PC-9 (cell line): ENCODE results near the gene TSC22D2.

Experiments
- EZH2 ChIP-seq: fragments of 200-600 bp; sonication (generic); IDR thresholded peaks from 2 replicates; pipeline ENCODE4 v1.8.0; 2017; ENCODE audit warnings: antibody characterized with exemption, low read depth
- TF ChIP-seq, protein P1 (sequence below): fragments of 200-600 bp; sonication (generic); conservative IDR thresholded peaks from 2 replicates; pipeline ENCODE4 v1.6.1; 2017; ENCODE audit warnings: mixed run types, antibody characterized with exemption, mild to moderate bottlenecking, moderate library complexity

- no peak for TF ChIP-seq EZH2
- TF ChIP-seq, protein P1, sequence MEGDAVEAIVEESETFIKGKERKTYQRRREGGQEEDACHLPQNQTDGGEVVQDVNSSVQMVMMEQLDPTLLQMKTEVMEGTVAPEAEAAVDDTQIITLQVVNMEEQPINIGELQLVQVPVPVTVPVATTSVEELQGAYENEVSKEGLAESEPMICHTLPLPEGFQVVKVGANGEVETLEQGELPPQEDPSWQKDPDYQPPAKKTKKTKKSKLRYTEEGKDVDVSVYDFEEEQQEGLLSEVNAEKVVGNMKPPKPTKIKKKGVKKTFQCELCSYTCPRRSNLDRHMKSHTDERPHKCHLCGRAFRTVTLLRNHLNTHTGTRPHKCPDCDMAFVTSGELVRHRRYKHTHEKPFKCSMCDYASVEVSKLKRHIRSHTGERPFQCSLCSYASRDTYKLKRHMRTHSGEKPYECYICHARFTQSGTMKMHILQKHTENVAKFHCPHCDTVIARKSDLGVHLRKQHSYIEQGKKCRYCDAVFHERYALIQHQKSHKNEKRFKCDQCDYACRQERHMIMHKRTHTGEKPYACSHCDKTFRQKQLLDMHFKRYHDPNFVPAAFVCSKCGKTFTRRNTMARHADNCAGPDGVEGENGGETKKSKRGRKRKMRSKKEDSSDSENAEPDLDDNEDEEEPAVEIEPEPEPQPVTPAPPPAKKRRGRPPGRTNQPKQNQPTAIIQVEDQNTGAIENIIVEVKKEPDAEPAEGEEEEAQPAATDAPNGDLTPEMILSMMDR, result no peak
These were observed 72.8 kb downstream of the TSC22D2 start for GRCh38 chr3:150480877-150481276.
